Stimulated activated CD8-positive, alpha-beta memory T cell treated with anti-CD3 and anti-CD28 coated beads, Interleukin-2, amount 100 ng/mL, for 1 hour (primary cell): ENCODE results near the gene DLG2.

ENCODE experiments used
- DNase-seq, 2 donors: peaks; one replicate each; pipeline ENCODE4 v3.0.0-alpha.2; 2020; ENCODE audit warnings: low read depth in 2 of 2

Gene DLG2

DNA sequence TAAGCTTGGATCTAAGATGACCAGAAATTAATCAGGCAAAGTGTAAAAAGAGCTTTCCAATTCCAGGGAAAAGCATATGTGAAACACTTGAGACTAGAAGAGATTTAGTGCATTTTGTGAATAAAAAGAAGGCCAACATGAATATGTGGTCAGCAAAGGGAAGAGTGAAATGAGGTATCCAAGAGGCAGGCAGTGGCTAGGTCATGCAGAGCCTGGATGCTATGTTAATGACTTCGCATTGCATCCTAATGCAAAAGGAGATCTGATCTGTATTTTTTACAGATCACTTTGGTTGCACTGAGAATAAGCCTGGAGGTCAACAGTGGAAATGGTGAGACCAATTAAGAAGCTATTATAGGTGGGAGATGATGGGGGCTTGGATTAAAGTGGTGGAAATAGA lies 1699.7 kb downstream of the DLG2 start:
- DNase-seq = no peak

DNA sequence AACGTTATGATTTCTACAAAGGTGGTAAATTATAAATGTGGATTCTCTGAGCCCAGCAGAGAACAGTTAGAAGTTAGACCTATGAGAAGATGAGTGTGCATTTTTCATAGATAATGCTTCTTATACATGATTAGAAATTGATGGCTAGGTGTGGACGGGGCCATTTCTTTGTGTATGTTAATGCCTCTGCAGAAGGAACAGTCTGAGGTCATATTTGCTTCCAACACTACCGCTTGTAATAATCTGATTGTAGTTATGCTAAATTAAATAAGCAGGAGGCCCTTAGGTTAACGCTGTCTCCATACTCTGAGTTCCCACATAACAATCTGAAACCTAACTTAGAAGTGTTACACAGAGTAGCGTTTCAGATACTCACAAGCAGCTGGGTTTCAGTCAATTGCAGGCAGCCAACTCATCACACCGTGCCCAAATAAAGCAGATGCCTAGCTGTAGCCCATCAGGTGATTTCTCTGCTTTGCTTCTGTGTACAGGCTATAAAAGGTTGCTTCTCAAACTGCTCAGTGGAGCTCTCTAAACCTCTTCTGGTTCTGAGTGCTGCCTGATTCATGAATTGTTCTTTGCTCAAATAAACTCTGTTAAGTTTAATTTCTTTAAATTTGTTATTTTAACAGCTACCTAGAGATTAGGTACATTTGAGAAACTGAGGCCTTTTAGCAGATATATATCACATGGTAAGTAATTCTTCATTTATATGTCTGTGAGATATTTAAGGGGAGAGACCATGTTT lies 1702.2 kb downstream of the DLG2 start:
- DNase-seq = no peak

GRCh38 chr11:83923961-83924360 lies 1703.2 kb downstream of the DLG2 start:
- no peak for DNase-seq

- no peak for DNase-seq
Measured at GRCh38 chr11:83922953-83923352, 1704.2 kb downstream of the DLG2 start.

- DNase-seq = no peak
Measured at GRCh38 chr11:83922318-83922717, 1704.8 kb downstream of the DLG2 start.

DNA sequence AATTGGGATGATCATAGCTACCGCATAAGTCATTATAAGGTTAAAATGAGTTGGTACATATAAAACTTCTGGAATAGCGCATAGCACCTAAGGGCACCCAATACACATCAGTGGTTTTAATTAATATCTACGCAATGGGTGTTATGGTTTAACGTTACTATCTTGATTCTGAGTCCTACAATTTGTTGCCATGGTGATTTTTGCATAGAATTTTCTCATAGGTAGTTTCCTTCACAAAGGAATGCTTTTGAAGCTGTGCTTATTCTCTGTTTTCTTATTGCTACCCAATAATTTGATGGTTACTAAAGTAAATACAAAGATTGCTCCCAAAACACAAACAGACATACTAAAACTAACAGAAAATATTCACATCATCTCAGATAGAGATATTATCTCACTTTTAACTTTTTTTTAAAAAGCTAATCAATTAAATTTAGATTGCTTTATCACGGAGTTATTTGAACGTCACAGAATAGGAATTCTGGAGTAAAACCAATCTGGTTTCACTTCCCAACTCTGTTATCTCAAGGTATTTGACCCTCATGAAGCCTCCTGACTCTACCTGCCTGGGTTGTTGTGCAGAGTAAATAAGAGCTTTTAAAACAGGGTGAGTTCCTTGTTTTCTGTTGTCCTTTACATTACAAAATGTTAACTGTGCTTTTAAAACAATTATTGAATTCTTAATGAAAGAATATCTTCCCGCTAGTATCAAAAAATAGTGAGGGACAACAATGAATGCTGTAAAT lies 1705.5 kb downstream of the DLG2 start:
- no peak for DNase-seq

DNA sequence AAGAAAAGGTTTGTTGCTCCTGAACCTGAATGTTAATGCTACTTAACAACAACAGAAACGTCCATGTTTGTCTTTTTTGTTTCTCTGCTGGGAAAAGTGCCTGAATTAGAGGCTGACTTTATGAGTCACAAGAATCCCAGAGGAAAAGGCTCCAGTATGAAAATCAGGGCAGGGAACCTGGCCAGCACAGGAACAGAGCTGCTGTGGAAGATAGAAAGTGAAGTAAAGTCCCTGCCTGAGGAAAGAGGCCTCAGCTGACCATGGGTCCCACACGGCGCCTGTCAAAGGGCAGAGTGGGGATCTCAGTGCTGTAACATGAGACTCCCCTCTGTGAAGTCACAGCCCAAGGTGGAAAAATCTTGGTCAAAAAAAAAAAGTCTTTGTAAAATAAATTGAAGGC lies 1708.7 kb downstream of the DLG2 start:
- DNase-seq = no peak

DNA sequence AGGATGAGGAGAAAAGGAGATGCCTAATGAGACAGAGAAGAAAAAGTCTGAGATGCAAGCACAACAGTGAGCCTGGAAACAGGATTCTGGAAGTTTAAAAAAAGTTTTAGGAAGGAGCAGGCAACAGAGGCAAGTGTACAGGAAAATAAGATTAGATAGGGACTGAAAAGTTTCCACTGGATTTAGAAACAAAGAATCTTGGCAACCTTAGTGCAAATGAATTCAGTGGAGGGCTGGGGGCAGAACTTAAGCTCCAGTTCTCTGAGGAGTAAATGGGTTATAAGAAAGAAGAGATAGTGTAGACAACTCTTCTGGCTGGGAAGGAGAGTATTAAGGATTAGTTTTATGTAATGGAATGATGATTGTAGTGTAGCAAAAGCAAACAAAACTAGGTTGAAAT lies 1712.1 kb downstream of the DLG2 start:
- DNase-seq = no peak

- DNase-seq = no peak
Measured at GRCh38 chr11:83909579-83910534, 1717.3 kb downstream of the DLG2 start.

GRCh38 chr11:83908298-83908856 lies 1718.8 kb downstream of the DLG2 start:
- no peak for DNase-seq

DNA sequence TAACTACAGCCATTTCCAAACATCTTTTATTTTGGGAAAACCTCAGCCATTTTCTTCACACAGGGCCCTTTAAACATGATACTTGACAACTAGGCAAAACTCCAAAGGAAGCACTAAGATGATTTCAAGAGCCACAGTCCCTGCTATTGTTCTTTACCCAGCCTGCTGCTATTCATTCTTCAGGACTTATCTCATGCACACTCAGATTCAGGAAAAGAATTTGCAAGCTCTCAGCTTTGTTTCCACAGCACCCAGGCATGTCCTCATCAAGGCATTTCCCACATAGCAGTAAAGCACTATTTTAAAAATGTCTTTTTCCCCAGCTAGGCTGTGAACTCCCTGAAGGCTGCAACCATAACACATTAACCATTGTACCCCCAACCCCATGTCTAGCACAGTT lies 1731.6 kb downstream of the DLG2 start:
- DNase-seq = no peak

GRCh38 chr11:83881428-83881827 lies 1745.7 kb downstream of the DLG2 start:
- DNase-seq = no peak

DNA sequence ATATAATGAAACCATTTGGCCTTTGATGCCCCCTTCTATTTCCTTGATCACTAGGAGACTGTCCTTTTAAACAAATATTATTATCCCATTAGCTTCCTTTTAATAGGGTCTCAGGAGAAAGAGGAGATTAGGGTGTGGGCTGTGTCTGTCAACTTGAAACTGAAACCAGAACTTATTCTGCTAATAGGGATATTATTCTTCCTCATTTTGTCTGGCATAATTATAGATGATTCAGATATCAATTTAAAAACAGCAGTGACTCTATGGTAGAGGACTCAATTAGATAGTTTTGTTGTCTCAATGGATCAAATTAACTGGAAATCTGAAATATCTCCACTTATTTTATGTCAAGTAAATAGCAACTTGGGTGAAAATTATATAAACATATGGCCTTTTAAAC lies 1756.1 kb downstream of the DLG2 start:
- DNase-seq = no peak

- no peak for DNase-seq
Measured at GRCh38 chr11:83866655-83867054, 1760.5 kb downstream of the DLG2 start.

DNA sequence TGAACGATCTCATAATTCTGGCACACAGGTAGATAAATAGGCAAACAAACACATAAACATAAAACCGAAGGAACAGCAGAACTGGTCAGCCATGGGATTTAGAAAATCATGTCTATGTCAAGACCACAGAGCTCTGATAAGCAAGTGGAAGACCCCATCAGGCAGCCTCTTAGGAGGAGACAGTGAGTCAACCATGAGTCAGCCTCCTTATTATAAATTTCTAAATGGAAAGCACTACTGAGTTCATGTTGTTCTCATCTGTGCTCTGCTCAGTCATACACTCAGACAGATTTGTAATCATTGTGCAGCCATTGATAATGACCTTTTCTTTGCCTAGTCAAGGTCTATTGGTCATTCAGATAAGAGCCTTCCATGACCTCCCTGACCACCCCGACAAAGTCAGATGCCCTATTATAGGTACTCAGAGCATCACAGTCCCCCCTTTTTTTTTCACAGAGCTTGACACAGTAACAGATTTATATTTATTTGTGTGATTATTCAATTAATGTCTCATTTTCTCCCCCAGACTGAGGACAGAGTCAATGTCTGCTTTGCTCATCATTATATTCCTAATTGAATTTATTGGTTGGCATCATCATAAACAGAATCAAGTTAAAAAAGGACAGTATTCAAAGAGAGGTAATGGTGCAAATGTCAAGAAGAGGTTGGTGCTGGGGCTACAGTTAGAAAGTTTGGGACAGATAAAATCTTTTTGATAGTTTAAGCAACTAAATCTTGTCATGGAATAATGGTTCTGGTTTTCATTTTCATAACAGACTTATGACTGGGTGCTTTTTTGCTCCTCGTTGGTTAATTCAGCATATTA lies 1761.3 kb downstream of the DLG2 start:
- no peak for DNase-seq

DNA sequence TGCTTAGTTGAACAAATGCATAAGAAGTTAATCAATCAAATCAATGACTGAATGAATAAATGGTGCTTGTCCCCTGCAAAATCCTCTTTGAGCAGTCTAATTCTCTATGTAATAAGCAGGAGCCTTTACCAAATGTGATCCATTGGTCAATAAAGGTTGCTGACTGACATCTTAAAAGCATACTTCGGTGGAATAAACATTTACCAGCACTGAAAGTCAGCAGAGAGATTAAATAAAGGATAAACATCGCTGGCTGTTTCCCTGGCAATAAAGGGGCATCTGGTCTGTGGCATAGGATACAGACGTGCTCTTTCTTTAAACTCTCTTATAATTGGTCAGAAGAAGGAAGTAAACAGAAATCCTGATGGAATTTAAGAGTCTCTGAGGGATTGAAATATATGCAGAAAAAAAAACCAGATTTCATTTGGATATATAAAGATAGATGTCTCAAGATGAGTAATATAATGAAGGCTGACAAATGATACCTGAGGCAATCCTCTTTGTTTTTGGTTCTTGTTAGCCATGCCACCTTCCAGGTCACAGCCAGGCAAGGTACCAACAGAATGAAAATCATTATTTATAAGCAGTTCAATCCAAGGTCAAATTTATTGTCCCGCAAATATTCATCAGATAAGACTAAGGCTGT lies 1762.6 kb downstream of the DLG2 start:
- DNase-seq = no peak

DNA sequence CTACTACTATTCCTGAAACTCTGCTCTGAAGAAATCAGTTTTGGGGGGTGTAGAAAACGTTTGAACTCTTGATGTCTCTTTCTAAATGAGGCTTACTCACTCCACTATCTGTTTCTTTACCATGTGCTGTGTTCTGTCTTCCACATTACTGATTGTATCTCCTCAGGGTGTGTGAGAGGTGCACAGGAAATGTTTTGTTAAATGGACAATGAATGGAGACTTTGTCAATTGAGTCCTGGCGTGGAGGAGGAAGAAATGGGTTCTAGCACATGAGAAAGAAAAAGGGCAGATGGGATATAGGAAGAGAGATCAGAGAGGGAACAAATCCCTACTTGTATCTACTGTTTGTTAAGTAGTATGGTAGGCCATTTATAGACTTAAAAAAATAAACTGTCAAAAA lies 1763.9 kb downstream of the DLG2 start:
- DNase-seq = no peak

- no peak for DNase-seq
Measured at GRCh38 chr11:83862691-83863090, 1764.5 kb downstream of the DLG2 start.

- DNase-seq = no peak
Measured at GRCh38 chr11:83862033-83862432, 1765.1 kb downstream of the DLG2 start.

GRCh38 chr11:83858694-83859093 lies 1768.5 kb downstream of the DLG2 start:
- no peak for DNase-seq

- no peak for DNase-seq
Measured at GRCh38 chr11:83855237-83855636, 1771.9 kb downstream of the DLG2 start.
